ENCODE results near the gene MUC6. TPM values are rescaled to one million over a fixed set of nuclear protein-coding genes. Genes with fewer than 3 reads are reported as not detected.

The MUC6 gene
- total RNA-seq, 1 experiment from 2014 or later = not detected

GRCh38 chr11:1012740-1013630, 23.5 kb downstream of the MUC6 start:
- no peaks in the 10 kb centered on the region for H3K9me3 ChIP-seq (replicated peaks)
- H3K27me3 ChIP-seq (replicated peaks) = no peaks in the 10 kb centered on the region
- H3K4me1 ChIP-seq (replicated peaks) = no peaks in the 10 kb centered on the region
- H3K4me3 ChIP-seq = no peak overlapping the region
- no peak for DNase-seq (ENCODE audit: low read depth in 1 of 2, low spot score in 2 of 2)
- H3K27ac ChIP-seq = no peak overlapping the region
- H3K36me3 ChIP-seq = peaks cover 2% of the 10 kb centered on the region; the same call in 1 of the 2 replicates

DNA sequence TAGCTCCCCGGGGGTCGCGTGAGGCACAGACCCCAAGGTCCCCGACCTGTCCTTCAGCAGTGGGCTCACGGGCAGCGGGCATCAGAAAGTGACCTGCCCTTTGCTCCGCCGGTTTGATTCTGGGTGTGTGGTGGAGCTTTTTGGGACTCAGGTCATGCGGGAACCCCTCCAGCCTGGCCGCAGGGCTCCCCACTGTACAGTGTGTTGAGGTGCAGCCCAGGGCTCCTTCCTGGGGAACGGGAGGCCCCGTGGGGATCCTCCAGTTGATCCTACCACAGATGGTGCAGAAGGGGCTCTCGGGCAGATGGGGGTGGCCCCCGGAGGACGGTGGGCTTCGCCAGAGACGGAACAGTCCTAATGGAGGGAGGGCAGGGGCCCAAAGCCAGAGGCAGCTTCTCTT, 24.2 kb downstream of the MUC6 start:
- no peaks in the 10 kb centered on the region for H3K27me3 ChIP-seq (replicated peaks)
- peaks cover 2% of the 10 kb centered on the region; the same call in 1 of the 2 replicates for H3K36me3 ChIP-seq
- no peak for DNase-seq (ENCODE audit: low read depth in 1 of 2, low spot score in 2 of 2)
- no peaks in the 10 kb centered on the region for H3K4me1 ChIP-seq (replicated peaks)
- no peaks in the 10 kb centered on the region for H3K9me3 ChIP-seq (replicated peaks)
- H3K27ac ChIP-seq = no peak overlapping the region
- no peak overlapping the region for H3K4me3 ChIP-seq

- DNase-seq (ENCODE audit: low read depth in 1 of 2, low spot score in 2 of 2) = no peak
- Histone ChIP-seq H3K36me3 (peaks cover 2% of the 10 kb centered on the region; the same call in 1 of the 2 replicates), H3K4me3 (no peak overlapping the region), H3K27me3 (replicated peaks) (no peaks in the 10 kb centered on the region), H3K9me3 (replicated peaks) (no peaks in the 10 kb centered on the region), H3K4me1 (replicated peaks) (no peaks in the 10 kb centered on the region), H3K27ac (no peak overlapping the region)
These were observed 25.2 kb downstream of the MUC6 start for GRCh38 chr11:1011320-1011698.

GRCh38 chr11:1010551-1011319, 25.8 kb downstream of the MUC6 start:
- H3K4me1 ChIP-seq (replicated peaks) = no peaks in the 10 kb centered on the region
- H3K36me3 ChIP-seq = peaks cover 2% of the 10 kb centered on the region; the same call in 1 of the 2 replicates
- H3K4me3 ChIP-seq = no peak overlapping the region
- H3K9me3 ChIP-seq (replicated peaks) = no peaks in the 10 kb centered on the region
- H3K27ac ChIP-seq = no peak overlapping the region
- DNase-seq (ENCODE audit: low read depth in 1 of 2, low spot score in 2 of 2) = no peak
- H3K27me3 ChIP-seq (replicated peaks) = no peaks in the 10 kb centered on the region

DNA sequence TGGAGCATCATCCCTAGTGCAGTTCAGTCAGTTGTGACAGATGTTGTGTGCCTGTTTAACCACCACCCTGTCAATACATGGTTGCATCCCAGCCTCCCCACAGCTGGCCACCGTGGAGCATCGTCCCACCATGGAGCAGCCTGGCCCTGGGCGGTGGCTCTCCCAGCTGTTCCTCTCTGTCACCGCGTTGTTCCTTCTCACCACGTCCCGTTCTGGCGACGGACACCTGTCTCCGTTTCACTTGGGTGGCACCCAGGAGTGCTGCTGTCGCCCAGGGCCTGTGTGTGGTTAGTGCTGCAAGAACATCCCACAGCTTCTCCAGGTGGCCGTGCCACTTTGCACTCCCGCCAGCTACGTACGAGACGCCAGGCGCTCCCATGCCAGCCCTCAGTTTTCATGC, 26.5 kb downstream of the MUC6 start:
- Histone ChIP-seq H3K36me3 (peaks cover 2% of the 10 kb centered on the region; the same call in 1 of the 2 replicates), H3K9me3 (replicated peaks) (no peaks in the 10 kb centered on the region), H3K27me3 (replicated peaks) (no peaks in the 10 kb centered on the region), H3K4me3 (no peak overlapping the region), H3K4me1 (replicated peaks) (no peaks in the 10 kb centered on the region), H3K27ac (no peak overlapping the region)
- DNase-seq (ENCODE audit: low read depth in 1 of 2, low spot score in 2 of 2) = no peak

DNA sequence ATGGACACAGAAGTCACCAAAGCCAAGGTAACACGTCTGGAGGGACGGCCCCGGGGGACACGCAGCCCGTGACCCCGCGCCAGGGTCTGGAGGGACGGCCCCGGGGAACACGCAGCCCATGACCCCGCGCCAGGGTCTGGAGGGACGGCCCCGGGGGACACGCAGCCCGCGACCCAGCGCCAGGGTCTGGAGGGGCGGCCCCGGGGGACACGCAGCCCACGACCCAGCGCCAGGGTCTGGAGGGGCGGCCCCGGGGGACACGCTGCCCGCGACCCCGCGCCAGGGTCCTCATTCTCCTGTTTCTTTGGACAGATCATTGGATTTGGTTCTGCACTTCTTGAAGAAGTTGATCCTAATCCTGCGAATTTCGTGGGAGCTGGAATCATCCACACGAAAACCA, 27.1 kb downstream of the MUC6 start:
- DNase-seq (ENCODE audit: low read depth in 1 of 2, low spot score in 2 of 2) = no peak
- H3K27ac ChIP-seq = no peak overlapping the region
- no peaks in the 10 kb centered on the region for H3K4me1 ChIP-seq (replicated peaks)
- no peak overlapping the region for H3K4me3 ChIP-seq
- no peaks in the 10 kb centered on the region for H3K9me3 ChIP-seq (replicated peaks)
- H3K36me3 ChIP-seq = peaks cover 2% of the 10 kb centered on the region; the same call in 1 of the 2 replicates
- H3K27me3 ChIP-seq (replicated peaks) = no peaks in the 10 kb centered on the region

DNA sequence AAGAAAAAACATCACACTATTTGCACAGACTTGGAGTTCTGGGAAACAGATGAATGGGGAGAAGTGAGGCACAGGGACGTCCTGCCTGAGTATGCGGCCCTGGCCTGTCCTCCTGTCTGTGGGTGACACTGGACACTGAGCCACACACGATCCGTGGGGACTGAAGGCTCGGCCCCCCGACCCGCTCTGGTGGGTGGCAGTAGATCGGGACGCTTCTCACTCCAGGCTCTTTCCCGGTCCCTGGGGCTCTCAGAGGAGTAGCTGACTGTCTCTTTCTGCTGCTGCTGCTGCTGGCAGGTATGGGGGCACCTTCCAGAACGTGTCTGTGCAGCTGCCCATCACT, 27.7 kb downstream of the MUC6 start:
- no peaks in the 10 kb centered on the region for H3K9me3 ChIP-seq (replicated peaks)
- H3K4me3 ChIP-seq = no peak overlapping the region
- H3K27me3 ChIP-seq (replicated peaks) = no peaks in the 10 kb centered on the region
- H3K4me1 ChIP-seq (replicated peaks) = no peaks in the 10 kb centered on the region
- H3K36me3 ChIP-seq = peaks cover 2% of the 10 kb centered on the region; the same call in 1 of the 2 replicates
- no peak for DNase-seq (ENCODE audit: low read depth in 1 of 2, low spot score in 2 of 2)
- H3K27ac ChIP-seq = no peak overlapping the region

DNA sequence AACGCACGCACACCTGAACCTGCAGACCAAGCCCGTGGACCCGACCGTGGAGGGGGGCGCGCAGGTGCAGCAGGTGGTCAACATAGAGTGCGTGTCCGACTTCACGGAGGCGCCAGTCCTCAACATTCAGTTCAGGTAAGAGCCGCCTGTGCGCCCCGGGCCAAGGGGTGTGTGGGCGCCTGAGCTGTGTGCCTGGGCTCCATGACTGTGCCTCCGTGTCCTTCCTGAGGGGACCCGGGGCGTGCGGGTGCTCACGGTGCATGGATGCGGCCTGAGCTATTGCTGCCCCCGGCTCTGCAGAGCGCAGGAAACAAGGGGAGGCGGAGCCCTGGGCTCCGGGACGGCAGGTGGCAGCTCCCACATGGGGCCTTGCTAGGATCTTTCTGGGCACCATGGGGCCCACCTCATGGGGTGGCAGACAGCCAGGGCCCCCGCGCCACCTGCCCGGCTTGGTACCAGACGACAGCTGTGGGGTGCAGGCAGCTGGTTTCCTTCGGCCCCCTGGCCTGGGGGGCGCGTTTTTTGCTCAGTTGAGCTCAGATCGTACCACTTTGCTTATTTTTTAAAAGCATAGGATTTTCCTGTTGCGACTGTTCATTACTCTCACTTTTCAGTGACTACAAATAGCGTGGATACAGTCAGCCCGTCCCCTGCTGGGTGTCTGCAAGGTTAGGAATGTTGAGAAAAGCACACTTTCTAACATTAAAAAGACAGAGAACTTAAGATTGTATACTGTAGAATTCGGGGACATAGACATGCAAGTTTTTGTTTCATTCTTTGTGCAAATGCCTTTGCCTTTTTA, 28.3 kb downstream of the MUC6 start:
- Histone ChIP-seq H3K27me3 (replicated peaks) (no peaks in the 10 kb centered on the region), H3K36me3 (peaks cover 5% of the 10 kb centered on the region; the same call in 1 of the 2 replicates), H3K4me1 (replicated peaks) (no peaks in the 10 kb centered on the region), H3K4me3 (no peak overlapping the region), H3K27ac (no peak overlapping the region), H3K9me3 (replicated peaks) (no peaks in the 10 kb centered on the region)
- no peak for DNase-seq (ENCODE audit: low read depth in 1 of 2, low spot score in 2 of 2)

GRCh38 chr11:1007279-1007678, 29.2 kb downstream of the MUC6 start:
- Histone ChIP-seq H3K9me3 (replicated peaks) (no peaks in the 10 kb centered on the region), H3K36me3 (peaks cover 5% of the 10 kb centered on the region; the same call in 1 of the 2 replicates), H3K27ac (no peak overlapping the region), H3K4me1 (replicated peaks) (no peaks in the 10 kb centered on the region), H3K4me3 (no peak overlapping the region), H3K27me3 (replicated peaks) (no peaks in the 10 kb centered on the region)
- DNase-seq (ENCODE audit: low read depth in 1 of 2, low spot score in 2 of 2) = no peak

DNA sequence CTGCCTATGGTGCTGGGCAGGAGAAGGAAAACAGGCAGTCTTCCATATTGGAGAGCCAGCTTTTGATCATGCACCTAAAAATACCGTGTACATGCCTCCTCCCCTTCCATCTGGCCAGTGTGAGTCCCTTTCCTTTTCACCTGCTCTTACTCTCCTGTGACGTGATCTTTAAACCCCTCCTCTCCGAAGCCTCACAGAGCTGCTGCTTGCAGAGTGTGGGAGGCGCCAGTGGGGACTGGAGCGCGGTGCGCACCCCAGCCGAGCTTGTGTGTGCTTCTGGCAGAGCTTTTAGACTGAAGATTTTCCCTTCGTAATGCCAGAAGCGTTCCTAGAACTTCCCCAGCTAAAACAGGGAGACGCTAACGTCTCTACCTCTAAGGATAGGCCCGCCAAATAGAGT, 29.8 kb downstream of the MUC6 start:
- no peaks in the 10 kb centered on the region for H3K9me3 ChIP-seq (replicated peaks)
- no peak overlapping the region for H3K4me3 ChIP-seq
- H3K4me1 ChIP-seq (replicated peaks) = no peaks in the 10 kb centered on the region
- H3K27me3 ChIP-seq (replicated peaks) = no peaks in the 10 kb centered on the region
- no peak for DNase-seq (ENCODE audit: low read depth in 1 of 2, low spot score in 2 of 2)
- peaks cover 4% of the 10 kb centered on the region; the same call in 1 of the 2 replicates for H3K36me3 ChIP-seq
- no peak overlapping the region for H3K27ac ChIP-seq

DNA sequence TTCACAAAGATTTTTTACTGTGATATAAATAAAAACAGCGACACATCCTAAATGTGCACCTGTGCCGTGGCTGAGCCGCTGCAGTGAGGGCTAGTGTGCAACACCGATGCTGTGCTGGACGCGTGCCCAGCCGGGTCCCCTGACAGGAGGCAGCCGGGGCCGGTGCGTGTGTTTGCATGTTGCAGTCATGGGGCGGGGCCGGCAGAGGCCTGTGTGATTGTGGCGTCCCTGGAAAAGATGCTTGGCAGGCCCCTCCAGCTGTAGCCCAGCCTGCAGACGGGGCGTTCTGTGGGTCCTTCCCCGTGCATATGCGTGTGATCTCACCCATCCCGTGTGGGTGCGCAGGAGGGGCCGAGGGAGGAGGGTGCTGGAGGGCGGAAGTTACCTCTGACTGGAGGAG, 30.6 kb downstream of the MUC6 start:
- Histone ChIP-seq H3K9me3 (replicated peaks) (no peaks in the 10 kb centered on the region), H3K4me1 (replicated peaks) (no peaks in the 10 kb centered on the region), H3K27ac (no peak overlapping the region), H3K36me3 (peaks cover 3% of the 10 kb centered on the region; the same call in 1 of the 2 replicates), H3K4me3 (no peak overlapping the region), H3K27me3 (replicated peaks) (no peaks in the 10 kb centered on the region)
- no peak for DNase-seq (ENCODE audit: low read depth in 1 of 2, low spot score in 2 of 2)

DNA sequence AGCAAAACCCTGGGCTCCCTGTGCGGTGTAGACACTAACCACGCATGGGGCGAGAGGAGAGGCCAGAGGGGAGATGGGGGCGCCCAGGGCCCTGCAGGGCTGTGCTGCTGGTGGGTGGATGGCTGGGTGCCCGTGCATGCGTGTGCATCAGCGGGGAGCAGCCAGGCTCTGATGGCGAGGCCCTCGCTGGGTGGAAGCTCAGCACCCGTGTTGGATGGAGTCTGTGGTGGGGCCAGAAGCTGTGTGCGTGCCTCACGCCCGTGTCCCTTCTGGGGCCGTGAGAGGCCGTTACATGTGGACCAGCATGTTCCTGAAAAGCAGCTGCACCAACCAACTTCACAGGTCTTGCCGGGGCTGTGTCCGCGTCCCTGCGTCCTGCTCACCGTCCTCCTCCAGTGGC, 33.4 kb downstream of the MUC6 start:
- Histone ChIP-seq H3K4me1 (replicated peaks) (no peaks in the 10 kb centered on the region), H3K4me3 (no peak overlapping the region), H3K27ac (no peak overlapping the region), H3K9me3 (replicated peaks) (no peaks in the 10 kb centered on the region), H3K27me3 (replicated peaks) (no peaks in the 10 kb centered on the region), H3K36me3 (0 out of 2 replicates have a peak, but pooled peaks cover 3% of the 10 kb centered on the region)
- no peak for DNase-seq (ENCODE audit: low read depth in 1 of 2, low spot score in 2 of 2)

DNA sequence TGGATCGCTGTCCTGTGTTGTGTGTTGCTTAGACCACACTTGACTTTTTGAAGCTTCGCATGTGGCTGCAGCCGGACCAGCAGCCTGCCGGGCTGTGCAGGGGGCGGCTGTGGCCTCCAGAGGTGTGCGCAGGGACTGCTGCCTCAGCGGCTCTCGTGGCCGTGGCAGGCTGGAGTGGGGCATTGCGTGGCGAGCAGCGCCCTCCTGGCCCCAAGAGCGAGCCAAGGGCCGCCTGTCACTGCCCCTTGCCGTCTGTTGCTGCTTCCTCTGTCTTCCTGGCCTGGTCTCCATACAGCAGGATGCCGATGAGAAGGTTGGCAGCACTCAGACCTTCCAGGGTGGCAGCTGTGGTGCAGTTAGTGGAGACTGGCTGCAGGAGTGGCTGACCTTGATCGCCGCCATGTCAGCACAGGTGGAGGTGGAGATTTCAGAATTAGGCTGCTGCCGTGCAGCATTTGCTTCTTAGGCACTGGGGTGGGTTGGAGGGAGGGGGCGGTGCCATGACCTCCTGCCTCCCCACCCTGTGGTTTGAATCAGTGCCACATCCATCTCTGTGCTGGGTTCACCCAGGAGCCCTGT, 34.0 kb downstream of the MUC6 start:
- 0 out of 2 replicates have a peak, but pooled peaks cover 3% of the 10 kb centered on the region for H3K36me3 ChIP-seq
- no peak for DNase-seq (ENCODE audit: low read depth in 1 of 2, low spot score in 2 of 2)

More for the DNA sequence above, 34.0 kb downstream of the MUC6 start:
- H3K27ac ChIP-seq = no peak overlapping the region
- H3K27me3 ChIP-seq (replicated peaks) = no peaks in the 10 kb centered on the region
- H3K4me1 ChIP-seq (replicated peaks) = no peaks in the 10 kb centered on the region
- no peaks in the 10 kb centered on the region for H3K9me3 ChIP-seq (replicated peaks)
- H3K4me3 ChIP-seq = no peak overlapping the region

Data from SJSA1 (cell line).